GM12878 (cell line): Measurements from ENCODE around the gene SNX19. TPM values are rescaled to one million over a fixed set of nuclear protein-coding genes. Genes with fewer than 3 reads are reported as not detected.

Experiments used
- ATAC-seq: fragments of 200-7000 bp; cut with Tn5 transposase; 3 replicates; pipeline ENCODE4 v1.9.1; 2020; ENCODE audit warnings: mild to moderate bottlenecking, moderate library complexity
- BruUV-seq: library from RNA; stranded (reverse); fragments of 400-500 nt; replicated peaks from 2 replicates; lab custom pipeline; 2021; lab: Mats Ljungman, UMichigan
- CTCF ChIA-PET: fragments of 300-600 bp; sonication (Branson Sonifier 250); formaldehyde crosslinking; extraction: SDS; loops from one replicate; lab custom pipeline; 2021; ENCODE audit warnings: inconsistent platforms; lab: Yijun Ruan, JAX
- POLR2A ChIA-PET: fragments of 350-600 bp; formaldehyde crosslinking; extraction: SDS; loops from one replicate; lab custom pipeline; 2021; ENCODE audit warnings: inconsistent platforms; lab: Charles Lee
- RAD21 ChIA-PET: fragments of 300-600 bp; sonication (Branson Sonifier 250); formaldehyde crosslinking; loops from one replicate; lab custom pipeline; 2023; ENCODE audit warnings: antibody characterized with exemption; ENCODE audit not compliant: unreplicated experiment; lab: Charles Lee
- SMC1A ChIA-PET: fragments of 300-600 bp; sonication (Branson Sonifier 250); formaldehyde crosslinking; loops from one replicate; lab custom pipeline; 2023; ENCODE audit not compliant: unreplicated experiment, uncharacterized antibody; lab: Charles Lee
- DNase-seq: peaks from one replicate; pipeline ENCODE4 v3.0.0-alpha.2; 2011; ENCODE audit warnings: low read depth, low spot score
- FAIRE-seq: peaks from 3 replicates; lab custom pipeline; 2011; peaks lifted over from hg19 to GRCh38; lab: Jason Lieb, UNC
- H2AFZ ChIP-seq: 2 replicates; pipeline ENCODE4 v1.6.0; 2011; ENCODE audit warnings: low read depth, low read length, control low read depth; ENCODE audit not compliant: control insufficient read depth
- H3K27ac ChIP-seq: 2 replicates; pipeline ENCODE4 v1.5.1; 2011; ENCODE audit warnings: control low read depth; ENCODE audit not compliant: control insufficient read depth, insufficient read depth
- H3K27me3 ChIP-seq, 2 experiments: replicated peaks in 1 of 2; 2 replicates each; pipeline versions ENCODE4 v1.6.0 to v1.6.1; 2011; ENCODE audit warnings: low read length in 1 of 2; ENCODE audit not compliant: control insufficient read depth in 2 of 2, insufficient read depth in 2 of 2
- H3K36me3 ChIP-seq, 2 experiments: 2 replicates each; pipeline ENCODE4 v1.5.1; 2011; ENCODE audit warnings: low read length in 1 of 2; ENCODE audit not compliant: control insufficient read depth in 2 of 2, insufficient read depth in 2 of 2
- H3K4me1 ChIP-seq: 2 replicates; pipeline ENCODE4 v1.6.1; 2011; ENCODE audit warnings: mild to moderate bottlenecking, low read length, moderate library complexity, mixed read lengths; ENCODE audit not compliant: control insufficient read depth, insufficient read depth
- H3K4me2 ChIP-seq: 2 replicates; pipeline ENCODE4 v1.6.0; 2011; ENCODE audit warnings: control low read depth; ENCODE audit not compliant: control insufficient read depth, insufficient read depth
- H3K4me3 ChIP-seq: fragments of 200-600 bp; sonication (generic); 2 replicates; pipeline ENCODE4 v1.5.1; 2016
- H3K79me2 ChIP-seq: 2 replicates; pipeline ENCODE4 v1.6.0; 2011; ENCODE audit warnings: low read length; ENCODE audit not compliant: control insufficient read depth, insufficient read depth
- H3K9ac ChIP-seq: 2 replicates; pipeline ENCODE4 v1.8.0; 2011; ENCODE audit warnings: low read length, control low read depth, mixed read lengths; ENCODE audit not compliant: control insufficient read depth, insufficient read depth
- H3K9me3 ChIP-seq: replicated peaks from 3 replicates; pipeline ENCODE4 v1.5.1; 2011; ENCODE audit warnings: mild to moderate bottlenecking, low read length; ENCODE audit not compliant: control insufficient read depth, insufficient read depth
- H4K20me1 ChIP-seq: 2 replicates; pipeline ENCODE4 v1.6.0; 2011; ENCODE audit not compliant: control insufficient read depth, insufficient read depth
- BCL11A ChIP-seq: IDR thresholded peaks from 2 replicates; pipeline ENCODE4 v1.6.1; 2011; ENCODE audit warnings: low read depth, low read length
- BMI1 ChIP-seq: fragments of 450-650 bp; IDR thresholded peaks from 2 replicates; pipeline ENCODE4 v1.6.1; 2016; ENCODE audit warnings: mild to moderate bottlenecking, moderate library complexity, borderline replicate concordance
- CHD4 ChIP-seq: fragments of 200-600 bp; sonication (generic); IDR thresholded peaks from 2 replicates; pipeline ENCODE4 v1.6.1; 2016; ENCODE audit warnings: mild to moderate bottlenecking
- EGR1 ChIP-seq, 2 experiments: IDR thresholded peaks; 1 replicate in 1 of 2; 2 replicates in 1 of 2; pipeline ENCODE4 v1.6.1; 2011 to 2012; ENCODE audit warnings: low read depth in 2 of 2, low read length in 2 of 2, borderline replicate concordance in 1 of 2, mild to moderate bottlenecking in 1 of 2, moderate library complexity in 1 of 2
- EP300 ChIP-seq, 2 experiments: fragments of 150-350 bp in 1 of 2; IDR thresholded peaks; 2 replicates each; pipeline ENCODE4 v1.6.1; 2011 to 2012; ENCODE audit warnings: low read depth in 2 of 2, low read length in 2 of 2, borderline replicate concordance in 1 of 2, improper control_type of control experiment in 1 of 2, inconsistent platforms in 1 of 2; ENCODE audit not compliant: control insufficient read depth in 1 of 2
- FOS ChIP-seq: IDR thresholded peaks from 3 replicates; pipeline ENCODE4 v1.6.1; 2011; ENCODE audit warnings: borderline replicate concordance; ENCODE audit not compliant: insufficient read length; ENCODE audit errors: extremely low read depth
- HCFC1 ChIP-seq: fragments of 150-350 bp; IDR thresholded peaks from 2 replicates; pipeline ENCODE4 v1.6.1; 2014; ENCODE audit warnings: low read length
- HDAC6 ChIP-seq: fragments of 200-600 bp; sonication (generic); IDR thresholded peaks from one replicate; pipeline ENCODE4 v1.8.0; 2017; ENCODE audit warnings: antibody characterized with exemption; ENCODE audit not compliant: unreplicated experiment
- IKZF2 ChIP-seq, 2 experiments: fragments of 450-650 bp; IDR thresholded peaks; 2 replicates each; pipeline ENCODE4 v1.6.1; 2017; ENCODE audit warnings: mild to moderate bottlenecking in 2 of 2, moderate library complexity in 2 of 2
- NBN ChIP-seq: fragments of 450-650 bp; IDR thresholded peaks from 2 replicates; pipeline ENCODE4 v1.6.1; 2016
- RCOR1 ChIP-seq: conservative IDR thresholded peaks from 2 replicates; pipeline ENCODE4 v1.6.1; 2012; ENCODE audit warnings: low read depth, low read length, improper control_type of control experiment
- SREBF1 ChIP-seq: IDR thresholded peaks from 2 replicates; pipeline ENCODE4 v1.6.1; 2012; ENCODE audit warnings: mild to moderate bottlenecking, low read length
- SUPT20H ChIP-seq: IDR thresholded peaks from 2 replicates; pipeline ENCODE4 v1.6.1; 2011; ENCODE audit warnings: low read depth, mild to moderate bottlenecking, low read length, moderate library complexity, borderline replicate concordance; ENCODE audit not compliant: control insufficient read depth
- TCF7 ChIP-seq: IDR thresholded peaks from 2 replicates; pipeline ENCODE4 v1.6.1; 2014; ENCODE audit warnings: antibody characterized with exemption, borderline replicate concordance
- ZSCAN29 ChIP-seq: fragments of 450-650 bp; IDR thresholded peaks from 2 replicates; pipeline ENCODE4 v1.6.1; 2017; ENCODE audit warnings: mild to moderate bottlenecking, moderate library complexity
- WGBS: methylation state at CpG from one replicate; pipeline ENCODE4 v1.1.6; 2016; ENCODE audit warnings: low lambda C conversion rate; ENCODE audit not compliant: insufficient replicate concordance, insufficient coverage; ENCODE audit errors: missing lambda C conversion rate; 5-methylcytosine and 5-hydroxymethylcytosine counted together
- in situ Hi-C: fragments of 300-500 bp; cut with MboI; formaldehyde crosslinking; loops from 9 replicates; pipeline ENCODE4 v1.14.3; 2018; ENCODE audit warnings: mixed read lengths
- intact Hi-C: fragments of 100-400 bp; cut with micrococcal nuclease; formaldehyde crosslinking; loops from one replicate; pipeline ENCODE4 v1.14.2; 2022; ENCODE audit not compliant: unreplicated experiment
- polyA plus RNA-seq, 11 experiments: library from polyadenylated mRNA; depleted of rRNA in 4 of 11; unstranded in 6 of 11; stranded (reverse) in 5 of 11; fragments of >200 nt; fragmentation: Nextera tagmentation in 4 of 11; fragmentation: Illumina TruSeq in 1 of 11; extraction: Ambion mirVana in 4 of 11; extraction: Trizol in 1 of 11; gene quantifications; 1 replicate in 1 of 11; 2 replicates in 10 of 11; pipeline versions ENCODE4 v1.2.1 to v1.2.3, GENCODE V29; 2011 to 2016; ENCODE audit warnings: inconsistent platforms in 2 of 11, missing spikeins in 2 of 11, low read depth in 1 of 11
- total RNA-seq, 4 experiments: library from RNA; depleted of rRNA in 3 of 4; stranded (reverse); fragments of >200 nt in 3 of 4; fragmentation: Illumina TruSeq in 1 of 4; extraction: Trizol in 1 of 4; gene quantifications; 2 replicates each; pipeline versions ENCODE4 v1.2.1 to v1.2.3, GENCODE V29; 2013 to 2021
- TF ChIP-seq, protein P1 (sequence below): fragments of 450-650 bp; IDR thresholded peaks from 2 replicates; pipeline ENCODE4 v1.6.1; 2017; ENCODE audit warnings: borderline replicate concordance

The SNX19 gene
- total and polyA plus RNA-seq, 10 of the 15 experiments (the other 5 are each of a cell fraction or from before 2014, with no cell fraction given), result 3.0 to 46.9 (median 30.4) TPM

- TF ChIP-seq NBN, result no peak
- TF ChIP-seq TCF7, result no peak
- no peak for TF ChIP-seq FOS
Observed at GRCh38 chr11:130849215-130849568, 67.1 kb downstream of the SNX19 start.

GRCh38 chr11:130848361-130849214, 67.7 kb downstream of the SNX19 start:
- POLR2A ChIA-PET, result no interaction called here
- SMC1A ChIA-PET, result interaction anchor here (0.6 to 1.4 kb wide), 4 partner anchors 9 to 182 kb away, joined by 3 to 4 read pairs (median 3); no protein-coding TSS in a partner anchor
- Histone ChIP-seq H3K36me3 (no peaks in the 10 kb centered on the region), H3K9me3 (no peaks in the 10 kb centered on the region; the same call in 1 of the 3 replicates), H3K4me3 (no peak overlapping the region), H3K4me1 (no peaks in the 10 kb centered on the region), H2AFZ (no peak overlapping the region), H3K9ac (no peak overlapping the region), H4K20me1 (peaks cover 3% of the 10 kb centered on the region; the same call in 1 of the 2 replicates), H3K27ac (no peak overlapping the region), H3K4me2 (no peak overlapping the region), H3K79me2 (no peaks in the 10 kb centered on the region), H3K27me3 (peaks cover 0 to 8% of the 10 kb centered on the region in 2 experiments; a peak in 2 of 4 replicates)
- no peak for FAIRE-seq
- WGBS, result 32% methylated on average over 6 of the region's 6 CpGs
- no peak for DNase-seq
- BruUV-seq, result no TSS peak
- no peak for ATAC-seq
- in situ Hi-C loops (no loop called here), intact Hi-C loops (no loop called here)
- CTCF ChIA-PET, result interaction anchor here (0.6 to 1.1 kb wide), 3 partner anchors 9 to 1920 kb away, joined by 3 read pairs; no protein-coding TSS in a partner anchor
- RAD21 ChIA-PET, result no interaction called here
- no peak for TF ChIP-seq SUPT20H
- TF ChIP-seq, protein P1, sequence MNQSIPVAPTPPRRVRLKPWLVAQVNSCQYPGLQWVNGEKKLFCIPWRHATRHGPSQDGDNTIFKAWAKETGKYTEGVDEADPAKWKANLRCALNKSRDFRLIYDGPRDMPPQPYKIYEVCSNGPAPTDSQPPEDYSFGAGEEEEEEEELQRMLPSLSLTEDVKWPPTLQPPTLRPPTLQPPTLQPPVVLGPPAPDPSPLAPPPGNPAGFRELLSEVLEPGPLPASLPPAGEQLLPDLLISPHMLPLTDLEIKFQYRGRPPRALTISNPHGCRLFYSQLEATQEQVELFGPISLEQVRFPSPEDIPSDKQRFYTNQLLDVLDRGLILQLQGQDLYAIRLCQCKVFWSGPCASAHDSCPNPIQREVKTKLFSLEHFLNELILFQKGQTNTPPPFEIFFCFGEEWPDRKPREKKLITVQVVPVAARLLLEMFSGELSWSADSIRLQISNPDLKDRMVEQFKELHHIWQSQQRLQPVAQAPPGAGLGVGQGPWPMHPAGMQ, result no peak
- TF ChIP-seq FOS, result no peak
- TF ChIP-seq BCL11A, result no peak
- TF ChIP-seq SREBF1, result no peak
- TF ChIP-seq IKZF2 (IDR thresholded peaks at IDR 0.05), result no peak
- TF ChIP-seq CHD4, result no peak
- no peak for TF ChIP-seq HCFC1
- TF ChIP-seq EGR1 (IDR thresholded peaks at IDR 0.05; ENCODE audit: borderline replicate concordance in 1 of 2, low read depth in 2 of 2, low read length in 2 of 2), result no peak
- no peak for TF ChIP-seq ZSCAN29
- no peak for TF ChIP-seq RCOR1
- no peak for TF ChIP-seq HDAC6
- TF ChIP-seq EP300 (IDR thresholded peaks at IDR 0.05; ENCODE audit: borderline replicate concordance in 1 of 2, control insufficient read depth in 1 of 2, low read depth in 2 of 2, low read length in 2 of 2), result no peak
- no peak for TF ChIP-seq BMI1

More at GRCh38 chr11:130849215-130849568, 67.1 kb downstream of the SNX19 start:
- ATAC-seq (no peak), DNase-seq (no peak), FAIRE-seq (no peak)
- in situ Hi-C loops (no loop called here), intact Hi-C loops (no loop called here)
- POLR2A ChIA-PET, result no interaction called here
- no peaks in the 10 kb centered on the region for H3K36me3 ChIP-seq
- no peaks in the 10 kb centered on the region for H3K4me1 ChIP-seq
- H3K27me3 ChIP-seq, result peaks cover 1 to 8% of the 10 kb centered on the region in 2 experiments; a peak in 2 of 4 replicates
- SMC1A ChIA-PET, result interaction anchor here (0.6 kb wide), 1 partner anchor 182 kb away, joined by 3 read pairs; no protein-coding TSS in a partner anchor
- no peak overlapping the region for H2AFZ ChIP-seq
- no peak overlapping the region for H3K4me2 ChIP-seq
- no peaks in the 10 kb centered on the region for H3K79me2 ChIP-seq
- no peak overlapping the region for H3K27ac ChIP-seq
- RAD21 ChIA-PET, result no interaction called here
- H4K20me1 ChIP-seq, result peaks cover 3% of the 10 kb centered on the region; the same call in 1 of the 2 replicates
- CTCF ChIA-PET, result interaction anchor here (0.6 to 0.9 kb wide), 2 partner anchors 13 to 1920 kb away, joined by 3 to 5 read pairs; no protein-coding TSS in a partner anchor
- no peaks in the 10 kb centered on the region; the same call in 1 of the 3 replicates for H3K9me3 ChIP-seq
- no TSS peak for BruUV-seq
- no peak overlapping the region for H3K9ac ChIP-seq
- no peak overlapping the region for H3K4me3 ChIP-seq
- WGBS, result 52% methylated on average over 2 of the region's 2 CpGs
